PC-9 (cell line): ENCODE results near the gene MCC.

Source experiments
- CTCF ChIP-seq: fragments of 200-600 bp; sonication (generic); conservative IDR thresholded peaks from 2 replicates; pipeline ENCODE4 v1.6.1; 2017; ENCODE audit warnings: mixed run types, antibody characterized with exemption, mild to moderate bottlenecking, moderate library complexity
- EZH2 ChIP-seq: fragments of 200-600 bp; sonication (generic); IDR thresholded peaks from 2 replicates; pipeline ENCODE4 v1.8.0; 2017; ENCODE audit warnings: antibody characterized with exemption, low read depth

GRCh38 chr5:113274836-113275414 is 213.3 kb downstream of the MCC start:
- TF ChIP-seq EZH2 (no peak), CTCF (no peak)
